SK-N-SH treated with all-trans-retinoic acid at 6 μM for 48 hours (cell line): ENCODE measurements around the gene BEST4.

Experiments
- ATAC-seq: fragments of 200-7000 bp; cut with Tn5 transposase; 3 replicates; pipeline ENCODE4 v1.9.1; 2020; ENCODE audit warnings: mild to moderate bottlenecking, moderate library complexity
- ARNTL ChIP-seq: fragments of 450-650 bp; formaldehyde crosslinking; IDR thresholded peaks from 2 replicates; pipeline ENCODE4 v1.5.0; 2020; ENCODE audit warnings: low read depth, mild to moderate bottlenecking, moderate library complexity, borderline replicate concordance
- BACH2 ChIP-seq: fragments of 250-450 bp; sonication (Bioruptor Pico); IDR thresholded peaks from 2 replicates; pipeline ENCODE4 v1.9.0; 2021; ENCODE audit warnings: mild to moderate bottlenecking, borderline replicate concordance
- CREB5 ChIP-seq: fragments of 250-450 bp; sonication (Bioruptor Pico); IDR thresholded peaks from 2 replicates; pipeline ENCODE4 v1.5.1; 2020; ENCODE audit warnings: low read depth, mild to moderate bottlenecking, moderate library complexity
- CSDC2 ChIP-seq: fragments of 250-450 bp; sonication (Bioruptor Pico); IDR thresholded peaks from 2 replicates; pipeline ENCODE4 v1.5.0; 2020; ENCODE audit warnings: mild to moderate bottlenecking, moderate library complexity
- CSRNP3 ChIP-seq: fragments of 250-450 bp; sonication (Bioruptor Pico); IDR thresholded peaks from 2 replicates; pipeline ENCODE4 v1.5.1; 2021; ENCODE audit warnings: mild to moderate bottlenecking, moderate library complexity
- ESRRG ChIP-seq: fragments of 250-450 bp; sonication (Bioruptor Pico); IDR thresholded peaks from 2 replicates; pipeline ENCODE4 v1.6.1; 2021; ENCODE audit warnings: mild to moderate bottlenecking
- ISL1 ChIP-seq: fragments of 250-450 bp; sonication (Bioruptor Pico); IDR thresholded peaks from 2 replicates; pipeline ENCODE4 v2.1.2; 2022; ENCODE audit warnings: mild to moderate bottlenecking, moderate library complexity
- OSR1 ChIP-seq: fragments of 250-450 bp; sonication (Bioruptor Pico); IDR thresholded peaks from 2 replicates; pipeline ENCODE4 v1.8.0; 2022; ENCODE audit warnings: moderate library complexity, mild to moderate bottlenecking, inconsistent platforms
- PATZ1 ChIP-seq: fragments of 250-450 bp; sonication (Bioruptor Pico); IDR thresholded peaks from 2 replicates; pipeline ENCODE4 v1.8.0; 2020; ENCODE audit warnings: mild to moderate bottlenecking, moderate library complexity, borderline replicate concordance
- POU6F1 ChIP-seq: fragments of 250-450 bp; sonication (Bioruptor Pico); IDR thresholded peaks from 2 replicates; pipeline ENCODE4 v1.8.0; 2021; ENCODE audit warnings: low read depth, mild to moderate bottlenecking, moderate library complexity, borderline replicate concordance
- PPARA ChIP-seq: fragments of 250-450 bp; sonication (Bioruptor Pico); IDR thresholded peaks from 2 replicates; pipeline ENCODE4 v1.5.0; 2020; ENCODE audit warnings: mild to moderate bottlenecking, borderline replicate concordance
- SNAI2 ChIP-seq: fragments of 250-450 bp; sonication (Bioruptor Pico); IDR thresholded peaks from 2 replicates; pipeline ENCODE4 v1.5.0; 2020; ENCODE audit warnings: mild to moderate bottlenecking, moderate library complexity
- TCF4 ChIP-seq: fragments of 250-450 bp; sonication (Bioruptor Pico); IDR thresholded peaks from 2 replicates; pipeline ENCODE4 v1.8.0; 2021; ENCODE audit warnings: mild to moderate bottlenecking, moderate library complexity, borderline replicate concordance
- TOX ChIP-seq: fragments of 250-450 bp; sonication (Bioruptor Pico); IDR thresholded peaks from 2 replicates; pipeline ENCODE4 v1.8.0; 2021; ENCODE audit warnings: mild to moderate bottlenecking, moderate library complexity, borderline replicate concordance
- TSHZ2 ChIP-seq: fragments of 250-450 bp; sonication (Bioruptor Pico); IDR thresholded peaks from 2 replicates; pipeline ENCODE4 v1.5.0; 2020; ENCODE audit warnings: mild to moderate bottlenecking, moderate library complexity
- ZC3H10 ChIP-seq: fragments of 250-450 bp; sonication (Bioruptor Pico); IDR thresholded peaks from 2 replicates; pipeline ENCODE4 v1.5.1; 2021; ENCODE audit warnings: mild to moderate bottlenecking, moderate library complexity
- ZFP3 ChIP-seq: fragments of 250-450 bp; sonication (Bioruptor Pico); IDR thresholded peaks from 2 replicates; pipeline ENCODE4 v1.5.0; 2020; ENCODE audit warnings: mild to moderate bottlenecking, moderate library complexity
- ZFP30 ChIP-seq: fragments of 450-650 bp; formaldehyde crosslinking; IDR thresholded peaks from 2 replicates; pipeline ENCODE4 v1.5.0; 2022; ENCODE audit warnings: mild to moderate bottlenecking, moderate library complexity
- ZNF565 ChIP-seq: fragments of 450-650 bp; formaldehyde crosslinking; conservative IDR thresholded peaks from 2 replicates; pipeline ENCODE4 v1.5.0; 2020; ENCODE audit warnings: low read depth, mild to moderate bottlenecking, moderate library complexity
- ZNF70 ChIP-seq: fragments of 450-650 bp; formaldehyde crosslinking; IDR thresholded peaks from 2 replicates; pipeline ENCODE4 v1.5.0; 2020; ENCODE audit warnings: mild to moderate bottlenecking, moderate library complexity
- ZNF8 ChIP-seq: fragments of 450-650 bp; formaldehyde crosslinking; IDR thresholded peaks from 2 replicates; pipeline ENCODE4 v1.5.0; 2020; ENCODE audit warnings: mild to moderate bottlenecking, moderate library complexity

BEST4 gene

GRCh38 chr1:44832056-44832705 lies 44.2 kb upstream of the BEST4 start:
- no peak for TF ChIP-seq ZNF565
- no peak for TF ChIP-seq SNAI2 (CRISPR knock-in tag)
- TF ChIP-seq POU6F1 (CRISPR knock-in tag), result no peak
- TF ChIP-seq TOX (CRISPR knock-in tag), result no peak
- no peak for TF ChIP-seq ARNTL (CRISPR knock-in tag)
- no peak for TF ChIP-seq CREB5 (CRISPR knock-in tag)
- no peak for TF ChIP-seq CSDC2
- TF ChIP-seq ZNF8 (CRISPR knock-in tag), result no peak
- no peak for TF ChIP-seq ISL1 (CRISPR knock-in tag)
- TF ChIP-seq TCF4 (CRISPR knock-in tag), result no peak
- TF ChIP-seq ZNF70 (CRISPR knock-in tag), result no peak
- no peak for TF ChIP-seq OSR1 (CRISPR knock-in tag)
- no peak for ATAC-seq

GRCh38 chr1:44831516-44831915 lies 43.5 kb upstream of the BEST4 start:
- no peak for ATAC-seq
- TF ChIP-seq TOX (CRISPR knock-in tag), result no peak
- TF ChIP-seq ARNTL (CRISPR knock-in tag), result no peak
- no peak for TF ChIP-seq ZFP30
- TF ChIP-seq CSDC2, result no peak
- TF ChIP-seq ZFP3 (CRISPR knock-in tag), result no peak
- TF ChIP-seq, all 23 proteins: peak for 0

- ATAC-seq, result no peak
- TF ChIP-seq CSDC2, result no peak
- TF ChIP-seq ARNTL (CRISPR knock-in tag), result no peak
- no peak for TF ChIP-seq TCF4 (CRISPR knock-in tag)
- no peak for TF ChIP-seq OSR1 (CRISPR knock-in tag)
- TF ChIP-seq CSRNP3 (CRISPR knock-in tag), result no peak
- no peak for TF ChIP-seq SNAI2 (CRISPR knock-in tag)
These were observed 42.9 kb upstream of the BEST4 start for GRCh38 chr1:44830900-44831304.

GRCh38 chr1:44829506-44830384 lies 41.8 kb upstream of the BEST4 start:
- no peak for TF ChIP-seq PATZ1 (CRISPR knock-in tag)
- no peak for TF ChIP-seq ZNF565
- no peak for TF ChIP-seq BACH2 (CRISPR knock-in tag)
- no peak for TF ChIP-seq CSDC2
- no peak for TF ChIP-seq ZNF70 (CRISPR knock-in tag)
- no peak for TF ChIP-seq ISL1 (CRISPR knock-in tag)
- TF ChIP-seq ZC3H10 (CRISPR knock-in tag), result no peak
- TF ChIP-seq ZFP30, result no peak
- TF ChIP-seq SNAI2 (CRISPR knock-in tag), result no peak
- no peak for TF ChIP-seq ZFP3 (CRISPR knock-in tag)
- no peak for TF ChIP-seq ESRRG (CRISPR knock-in tag)
- no peak for TF ChIP-seq ARNTL (CRISPR knock-in tag)
- TF ChIP-seq TSHZ2, result no peak
- TF ChIP-seq TCF4 (CRISPR knock-in tag), result no peak
- no peak for TF ChIP-seq TOX (CRISPR knock-in tag)
- TF ChIP-seq PPARA (CRISPR knock-in tag), result no peak
- no peak for ATAC-seq
